SIG-M5 (cell line): ENCODE measurements around the gene ADAMTS3.
"Not testable (repeated sequence)": the region's sequence is repeated elsewhere in the genome, so short reads cannot be mapped to it uniquely, and the experiment has no call there.

Source experiments
- DNase-seq: peaks from one replicate; lab custom pipeline; 2025; lab: John Stamatoyannopoulos, UW

Gene ADAMTS3

GRCh38 chr4:72552447-72552846 lies 16.6 kb downstream of the ADAMTS3 start:
- DNase-seq = no peak

GRCh38 chr4:72546456-72546855 lies 22.6 kb downstream of the ADAMTS3 start:
- no peak for DNase-seq

DNA sequence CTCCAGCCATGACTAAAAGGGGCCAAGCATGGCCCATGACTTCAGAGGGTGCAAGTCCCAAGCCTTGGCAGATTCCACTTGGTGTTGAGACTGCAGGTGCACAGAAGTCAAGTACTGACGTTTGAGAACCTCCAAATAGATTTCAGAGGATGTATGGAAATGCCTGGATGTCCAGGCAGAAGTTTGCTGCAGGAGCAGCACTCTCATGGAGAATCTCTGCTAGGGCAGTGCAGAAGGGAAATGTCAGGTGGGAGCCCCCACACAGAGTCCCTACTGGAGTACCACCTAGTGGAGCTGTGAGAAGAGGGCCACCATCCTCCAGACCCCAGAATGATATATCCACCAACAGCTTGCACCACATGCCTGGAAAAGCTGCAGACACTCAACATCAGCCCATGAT lies 28.3 kb downstream of the ADAMTS3 start:
- DNase-seq = not testable (repeated sequence)

DNA sequence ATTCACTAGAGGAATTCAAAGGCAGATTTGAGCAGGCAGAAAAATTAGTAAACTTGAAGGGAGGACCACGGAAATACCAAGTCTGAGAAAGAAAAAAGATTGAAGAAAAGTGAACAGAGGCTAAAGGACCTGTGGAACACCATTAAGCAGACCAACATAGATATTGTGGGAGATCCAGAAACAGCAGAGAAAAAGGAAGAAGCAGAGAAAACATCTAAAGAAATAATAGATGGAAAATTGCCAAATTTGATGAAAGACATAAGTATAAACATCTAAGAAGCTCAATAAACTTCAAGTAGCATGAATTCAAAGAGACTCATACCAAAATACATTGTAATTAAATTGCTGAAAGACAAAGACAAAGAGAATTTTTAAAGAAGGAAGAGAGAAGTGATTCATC lies 31.0 kb downstream of the ADAMTS3 start:
- no peak for DNase-seq

- DNase-seq = no peak
Measured at GRCh38 chr4:72536443-72536842, 32.6 kb downstream of the ADAMTS3 start.

GRCh38 chr4:72531768-72532290 lies 37.2 kb downstream of the ADAMTS3 start:
- DNase-seq = no peak

DNA sequence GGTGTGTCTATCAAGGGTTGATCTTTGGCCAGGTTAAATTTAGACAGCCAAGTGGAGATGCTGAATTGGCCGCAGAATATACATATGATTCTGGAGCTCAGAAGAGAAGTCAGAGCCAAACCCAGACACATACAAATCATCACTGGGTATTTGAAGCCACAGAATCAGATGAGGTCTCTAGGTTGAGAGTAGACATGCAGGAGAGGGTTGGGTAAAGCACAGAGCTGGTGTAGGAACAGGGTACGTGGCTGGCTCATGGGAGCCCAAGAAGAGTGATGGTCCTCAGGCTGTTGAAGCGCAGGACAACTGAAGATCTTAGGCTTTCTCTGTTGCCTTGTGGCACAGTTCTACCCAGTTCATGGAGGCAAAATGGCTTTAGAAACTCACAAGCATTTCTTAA lies 37.7 kb downstream of the ADAMTS3 start:
- DNase-seq = no peak

GRCh38 chr4:72529148-72529822 lies 39.7 kb downstream of the ADAMTS3 start:
- DNase-seq = no peak

GRCh38 chr4:72527038-72527646 lies 41.9 kb downstream of the ADAMTS3 start:
- no peak for DNase-seq

DNA sequence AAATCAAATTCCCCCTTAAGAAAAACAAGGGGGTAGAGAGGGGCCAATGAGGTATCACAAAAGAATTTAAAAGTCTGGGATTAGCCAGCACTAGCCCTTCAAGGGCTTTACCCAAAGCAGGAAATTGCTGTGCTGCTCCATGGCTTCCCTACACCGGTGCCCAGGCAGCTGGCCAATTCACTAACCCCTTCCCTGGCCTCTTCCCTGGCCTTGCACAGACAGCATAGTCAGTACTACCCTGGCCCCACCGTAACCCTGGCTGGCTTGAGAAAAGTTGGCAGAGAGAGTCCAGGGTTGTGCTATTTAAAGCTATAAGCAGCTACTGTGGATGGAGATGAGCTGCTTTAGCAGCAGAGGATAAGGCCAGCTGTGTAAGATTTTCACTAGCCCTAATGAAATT lies 43.1 kb downstream of the ADAMTS3 start:
- DNase-seq = no peak

GRCh38 chr4:72522440-72522839 lies 46.6 kb downstream of the ADAMTS3 start:
- no peak for DNase-seq

DNA sequence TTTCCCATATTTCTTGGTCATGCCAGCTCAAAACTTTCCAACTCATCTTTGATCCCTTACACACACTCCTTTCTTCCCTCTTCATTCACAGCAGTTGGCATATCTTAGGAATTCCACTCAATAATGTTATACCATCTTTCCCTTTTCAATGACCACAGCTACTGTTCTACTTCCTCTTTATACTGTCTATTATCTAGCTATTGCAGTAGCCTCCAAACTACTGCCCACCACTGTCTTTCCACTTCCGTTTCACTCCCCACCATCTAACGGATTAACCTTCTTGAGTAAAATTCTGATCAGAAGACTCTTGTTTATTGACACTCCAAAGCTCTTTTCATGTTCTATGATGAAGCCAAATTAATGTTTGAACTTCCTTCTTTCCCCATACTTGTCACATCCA lies 55.8 kb downstream of the ADAMTS3 start:
- no peak for DNase-seq

DNA sequence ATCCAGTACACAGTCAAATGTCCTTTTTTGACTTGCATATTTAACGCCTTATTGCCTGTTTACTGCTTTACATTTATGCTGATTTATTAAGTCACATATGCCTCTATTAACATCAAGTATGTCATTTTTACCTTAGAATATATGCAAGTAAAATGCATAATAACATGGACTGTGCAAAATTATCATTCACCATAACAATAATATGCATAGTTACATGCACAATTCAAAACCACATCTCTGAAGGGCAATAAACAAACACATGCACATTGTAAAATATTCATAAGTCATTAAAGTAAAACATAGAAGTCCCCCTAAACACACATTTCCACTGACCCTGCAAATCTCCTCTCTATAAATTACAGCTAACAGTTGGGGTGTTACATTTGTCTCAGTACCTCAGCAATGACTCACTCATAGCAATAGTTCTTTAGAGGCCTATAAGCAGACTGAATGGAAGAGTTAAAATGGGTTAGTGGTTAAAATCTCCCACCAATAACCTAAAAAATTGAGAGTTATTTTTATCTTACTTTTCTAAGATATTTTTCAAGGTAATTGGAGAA lies 61.1 kb downstream of the ADAMTS3 start:
- no peak for DNase-seq

DNA sequence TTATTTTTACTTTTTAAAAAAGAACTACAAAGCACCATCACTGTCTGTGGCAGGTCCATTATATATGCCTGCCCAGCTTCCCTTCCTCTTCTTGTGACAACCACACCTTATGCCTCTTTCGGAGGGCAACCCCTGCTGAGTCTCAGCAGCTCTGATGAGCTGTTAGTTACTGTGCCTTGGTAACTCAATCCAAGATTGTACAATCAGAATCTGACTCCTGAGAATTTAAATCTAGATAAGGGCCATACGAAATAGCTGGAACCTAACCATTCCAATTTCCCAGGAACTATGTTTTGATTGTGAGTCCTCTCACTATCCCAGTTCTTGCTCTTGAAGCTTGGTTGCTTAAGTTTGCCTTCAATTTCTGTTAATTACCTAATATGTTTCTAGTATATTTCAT lies 61.9 kb downstream of the ADAMTS3 start:
- no peak for DNase-seq

DNA sequence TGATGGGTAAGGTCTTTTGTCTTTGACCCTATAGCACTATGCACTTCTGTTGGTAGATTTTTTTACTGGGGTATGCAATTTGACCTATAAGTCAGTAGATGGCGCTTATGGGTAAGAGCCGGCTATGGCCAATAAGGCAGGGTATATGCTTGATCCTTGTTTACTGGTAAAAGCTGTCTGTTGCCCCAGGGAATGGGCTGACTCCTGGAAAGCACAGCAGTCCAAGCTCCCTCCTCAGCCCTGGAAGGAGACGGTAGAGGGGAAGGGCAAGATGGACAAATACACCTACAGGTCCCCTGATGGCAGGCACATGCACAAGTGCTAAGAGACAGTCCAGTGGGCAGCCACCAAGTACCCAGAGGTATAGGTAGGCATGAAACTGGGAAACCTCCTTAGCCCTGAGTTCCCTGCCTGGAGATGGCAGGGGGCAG lies 63.7 kb downstream of the ADAMTS3 start:
- no peak for DNase-seq

DNA sequence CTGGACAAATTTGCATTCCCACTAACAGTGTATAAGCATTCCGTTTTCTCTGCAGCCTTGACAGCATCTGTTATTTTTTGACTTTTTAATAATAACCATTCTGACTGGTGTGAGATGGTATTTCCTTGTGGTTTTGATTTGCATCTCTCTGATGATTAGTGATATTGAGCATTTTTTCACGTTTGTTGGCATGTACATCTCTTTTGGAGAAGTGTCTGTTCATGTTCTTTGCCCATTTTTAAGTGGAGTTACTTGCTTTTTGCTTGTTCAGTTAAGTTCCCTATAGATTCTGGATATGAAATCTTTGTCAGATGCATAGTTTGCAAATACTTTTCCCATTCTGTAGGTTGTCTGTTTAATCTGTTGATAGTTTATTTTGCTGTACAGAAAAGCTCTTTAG lies 68.8 kb downstream of the ADAMTS3 start:
- no peak for DNase-seq

DNA sequence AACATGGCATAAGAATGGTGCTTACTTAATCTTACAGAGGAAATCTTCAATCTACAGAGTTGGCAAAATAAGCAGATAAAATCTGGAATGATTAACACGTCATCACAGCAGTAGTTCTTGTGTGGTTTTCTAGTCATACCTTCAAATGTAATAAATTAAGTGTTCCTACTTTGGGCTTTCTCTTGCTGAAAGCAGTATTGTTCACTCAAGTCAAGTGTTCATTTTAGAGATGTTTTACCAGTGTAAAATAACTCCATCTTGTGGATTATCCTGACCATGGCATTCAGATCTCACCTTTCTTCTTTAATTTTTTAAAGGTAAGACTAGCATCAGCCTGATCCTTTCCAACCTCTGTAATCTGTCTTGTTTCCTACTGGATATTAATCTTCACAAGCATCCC lies 72.9 kb downstream of the ADAMTS3 start:
- no peak for DNase-seq

- DNase-seq = no peak
Measured at GRCh38 chr4:72494156-72494555, 74.9 kb downstream of the ADAMTS3 start.

- DNase-seq = no peak
Measured at GRCh38 chr4:72489267-72489666, 79.8 kb downstream of the ADAMTS3 start.

DNA sequence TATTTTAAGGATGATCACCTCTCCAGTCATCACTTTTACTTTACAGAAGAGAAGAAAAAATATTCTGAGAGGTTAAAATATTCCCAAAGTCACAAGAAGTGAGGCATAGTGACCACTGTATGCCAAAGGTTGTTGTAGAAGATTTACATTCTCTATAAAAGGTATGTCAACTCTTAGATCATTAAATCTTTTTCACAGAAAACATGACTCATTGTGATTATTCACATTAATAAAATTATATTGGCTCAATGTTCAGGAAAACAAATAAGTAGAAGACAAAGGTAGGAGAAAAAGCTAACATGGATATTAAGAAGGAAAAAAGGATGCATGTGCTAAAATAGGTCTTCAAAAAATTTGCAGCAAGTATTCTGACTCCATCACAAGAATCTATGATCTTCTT lies 82.0 kb downstream of the ADAMTS3 start:
- DNase-seq = no peak

DNA sequence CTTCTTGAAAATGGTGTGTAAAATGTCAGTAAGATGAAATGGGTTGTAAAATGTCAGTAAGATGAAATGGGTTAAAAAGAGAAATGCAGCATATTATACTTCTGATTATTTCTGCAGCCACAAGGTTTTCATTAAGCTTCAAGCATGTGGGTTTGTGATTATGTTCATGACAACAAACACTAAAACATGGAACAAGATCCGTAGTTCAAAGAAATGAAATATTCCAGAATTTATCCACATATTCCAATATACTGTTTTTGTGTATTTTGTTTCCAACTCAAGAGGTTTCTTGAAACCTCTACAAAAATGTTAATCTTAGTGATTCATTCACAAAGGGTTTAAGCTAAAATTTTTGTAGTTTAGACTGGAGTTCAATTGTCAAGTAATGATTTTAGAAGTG lies 84.0 kb downstream of the ADAMTS3 start:
- DNase-seq = no peak

DNA sequence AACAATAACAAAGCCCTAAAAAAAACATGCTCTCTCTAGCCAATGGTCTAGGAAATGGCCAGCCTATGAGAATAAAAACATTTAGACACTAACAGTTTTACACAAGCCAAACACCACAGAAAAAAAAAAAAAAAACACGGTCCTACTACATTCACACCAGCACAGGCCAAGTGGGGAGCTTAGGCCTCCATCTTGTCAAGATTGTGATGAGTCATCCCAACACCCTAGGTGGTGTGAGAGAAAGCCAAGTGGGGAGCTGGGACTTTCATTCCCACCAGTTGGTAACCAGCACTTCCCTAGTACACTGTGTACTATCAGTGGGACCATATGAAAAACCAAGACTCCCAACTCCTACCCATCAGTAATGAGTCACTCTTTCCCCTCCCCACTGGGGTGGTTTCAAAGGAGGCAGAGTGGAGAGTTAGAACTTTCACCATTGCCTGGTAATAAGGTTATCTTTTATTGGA lies 95.6 kb downstream of the ADAMTS3 start:
- DNase-seq = no peak

GRCh38 chr4:72471816-72472215 lies 97.2 kb downstream of the ADAMTS3 start:
- DNase-seq = no peak
